Type B pancreatic cell (in vitro differentiated cells): ENCODE data around the gene NEDD4. TPM values are rescaled to one million over a fixed set of nuclear protein-coding genes. Genes with fewer than 3 reads are reported as not detected.

ENCODE experiments used
- DNase-seq: peaks from one replicate; pipeline ENCODE4 v3.0.0; 2021; ENCODE audit warnings: mixed read lengths; ENCODE audit not compliant: unreplicated experiment; ENCODE audit errors: extremely low spot score
- H3K27ac Mint-ChIP-seq: 2 replicates; pipeline ENCODE4 v1.8.0; 2021; ENCODE audit warnings: mild to moderate bottlenecking, mixed read lengths
- H3K27me3 Mint-ChIP-seq: 2 replicates; pipeline ENCODE4 v1.8.0; 2021; ENCODE audit warnings: mixed read lengths
- H3K36me3 Mint-ChIP-seq: 2 replicates; pipeline ENCODE4 v1.8.0; 2021; ENCODE audit warnings: mixed read lengths
- H3K4me1 Mint-ChIP-seq: one replicate; pipeline ENCODE4 v1.8.0; 2021; ENCODE audit warnings: mixed read lengths; ENCODE audit not compliant: unreplicated experiment
- H3K4me3 Mint-ChIP-seq: 2 replicates; pipeline ENCODE4 v1.8.0; 2021; ENCODE audit warnings: mild to moderate bottlenecking, mixed read lengths
- H3K9me3 Mint-ChIP-seq: 2 replicates; pipeline ENCODE4 v1.8.0; 2021; ENCODE audit warnings: mixed read lengths
- total RNA-seq: library from RNA; stranded (reverse); gene quantifications from 2 replicates; pipeline ENCODE4 v1.2.1, GENCODE V29; 2021; ENCODE audit warnings: low replicate concordance
- TF ChIP-seq, protein P1 (sequence below): fragments of 200-600 bp; sonication (generic); conservative IDR thresholded peaks from 2 replicates; pipeline ENCODE4 v1.5.0; 2021; ENCODE audit warnings: antibody characterized with exemption, mild to moderate bottlenecking

Gene NEDD4
- total RNA-seq, 1 donor from 2014 or later = 19.6 TPM

GRCh38 chr15:55894399-55894965 lies 98.9 kb downstream of the NEDD4 start:
- H3K27me3 Mint-ChIP-seq = no peaks in the 10 kb centered on the region
- DNase-seq = no peak
- H3K27ac Mint-ChIP-seq = no peak overlapping the region
- no peak overlapping the region for H3K4me3 Mint-ChIP-seq
- no peaks in the 10 kb centered on the region for H3K9me3 Mint-ChIP-seq
- TF ChIP-seq, protein P1, sequence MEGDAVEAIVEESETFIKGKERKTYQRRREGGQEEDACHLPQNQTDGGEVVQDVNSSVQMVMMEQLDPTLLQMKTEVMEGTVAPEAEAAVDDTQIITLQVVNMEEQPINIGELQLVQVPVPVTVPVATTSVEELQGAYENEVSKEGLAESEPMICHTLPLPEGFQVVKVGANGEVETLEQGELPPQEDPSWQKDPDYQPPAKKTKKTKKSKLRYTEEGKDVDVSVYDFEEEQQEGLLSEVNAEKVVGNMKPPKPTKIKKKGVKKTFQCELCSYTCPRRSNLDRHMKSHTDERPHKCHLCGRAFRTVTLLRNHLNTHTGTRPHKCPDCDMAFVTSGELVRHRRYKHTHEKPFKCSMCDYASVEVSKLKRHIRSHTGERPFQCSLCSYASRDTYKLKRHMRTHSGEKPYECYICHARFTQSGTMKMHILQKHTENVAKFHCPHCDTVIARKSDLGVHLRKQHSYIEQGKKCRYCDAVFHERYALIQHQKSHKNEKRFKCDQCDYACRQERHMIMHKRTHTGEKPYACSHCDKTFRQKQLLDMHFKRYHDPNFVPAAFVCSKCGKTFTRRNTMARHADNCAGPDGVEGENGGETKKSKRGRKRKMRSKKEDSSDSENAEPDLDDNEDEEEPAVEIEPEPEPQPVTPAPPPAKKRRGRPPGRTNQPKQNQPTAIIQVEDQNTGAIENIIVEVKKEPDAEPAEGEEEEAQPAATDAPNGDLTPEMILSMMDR = no peak
- H3K36me3 Mint-ChIP-seq = no peaks in the 10 kb centered on the region
- H3K4me1 Mint-ChIP-seq = peaks cover 11% of the 10 kb centered on the region

GRCh38 chr15:55893852-55894251 lies 99.6 kb downstream of the NEDD4 start:
- TF ChIP-seq, protein P1 = no peak
- Mint-ChIP-seq H3K27ac (no peak overlapping the region), H3K36me3 (no peaks in the 10 kb centered on the region), H3K27me3 (no peaks in the 10 kb centered on the region), H3K9me3 (no peaks in the 10 kb centered on the region), H3K4me1 (peaks cover 11% of the 10 kb centered on the region), H3K4me3 (no peak overlapping the region)
- DNase-seq = no peak

- Mint-ChIP-seq H3K27me3 (no peaks in the 10 kb centered on the region), H3K4me1 (peaks cover 5% of the 10 kb centered on the region), H3K36me3 (no peaks in the 10 kb centered on the region)
These were observed 102.2 kb downstream of the NEDD4 start for GRCh38 chr15:55891196-55891595.

DNA sequence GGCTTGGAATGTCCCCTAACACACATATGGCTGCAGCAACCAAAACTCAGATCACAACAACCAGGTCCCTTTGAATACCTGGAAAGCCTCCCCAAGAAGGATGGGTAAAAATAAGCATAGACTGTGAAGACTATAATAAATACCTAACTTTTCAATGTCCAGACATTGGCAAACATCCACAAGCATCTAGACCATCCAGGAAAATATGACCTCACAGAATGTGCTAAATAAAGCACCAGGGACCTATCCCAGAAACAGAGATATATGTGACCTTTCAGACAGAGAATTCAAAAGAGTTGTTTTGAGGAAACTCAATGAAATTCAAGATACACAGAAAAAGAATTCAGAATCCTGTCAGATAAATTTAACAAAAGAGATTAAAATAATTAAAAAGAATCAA lies 109.2 kb downstream of the NEDD4 start:
- Mint-ChIP-seq H3K4me1 (no peaks in the 10 kb centered on the region), H3K27me3 (no peaks in the 10 kb centered on the region), H3K27ac (no peak overlapping the region), H3K36me3 (no peaks in the 10 kb centered on the region), H3K4me3 (no peak overlapping the region), H3K9me3 (peaks cover 13% of the 10 kb centered on the region)
- TF ChIP-seq, protein P1 = no peak
- DNase-seq = no peak

More at GRCh38 chr15:55891196-55891595, 102.2 kb downstream of the NEDD4 start:
- Mint-ChIP-seq H3K9me3 (peaks cover 13% of the 10 kb centered on the region), H3K27ac (no peak overlapping the region), H3K4me3 (no peak overlapping the region)
- DNase-seq = no peak
- TF ChIP-seq, protein P1 = no peak

GRCh38 chr15:55879181-55879580 lies 114.2 kb downstream of the NEDD4 start:
- H3K27ac Mint-ChIP-seq = no peak overlapping the region

More at GRCh38 chr15:55879181-55879580, 114.2 kb downstream of the NEDD4 start:
- Mint-ChIP-seq H3K4me1 (no peaks in the 10 kb centered on the region), H3K4me3 (no peak overlapping the region), H3K36me3 (no peaks in the 10 kb centered on the region), H3K9me3 (no peaks in the 10 kb centered on the region), H3K27me3 (no peaks in the 10 kb centered on the region)
- TF ChIP-seq, protein P1 = no peak
- DNase-seq = no peak
